Measurements from ENCODE around the gene ACTR1B. TPM values are rescaled to one million over a fixed set of nuclear protein-coding genes. Genes with fewer than 3 reads are reported as not detected.
A peak's percentile ranks its signal among the peaks of the same experiment; 100 is the strongest.

Gene ACTR1B
- total and polyA plus RNA-seq, 4 donors = 36.4 to 80.0 (median 61.9) TPM

- TF ChIP-seq CTCF (IDR thresholded peaks at IDR 0.05; ENCODE audit: control extremely low read depth, extremely low read depth) = no peak
- WGBS, 2 donors = 95 to 98% methylated on average over 7 of the region's 7 CpGs
- DNase-seq (no peak), ATAC-seq (ENCODE audit: insufficient read depth, low FRiP score) (no peak)
- peaks cover 0 to 2% (median 0%) of the 10 kb centered on the region in 4 donors for H3K9me3 ChIP-seq (ENCODE audit: control insufficient read depth in 4 of 4, insufficient read depth in 3 of 4, low read length in 3 of 4)
- H3K27ac ChIP-seq (ENCODE audit: low read depth in 1 of 2, low read length in 1 of 2) = no peak overlapping the region
- no peaks in the 10 kb centered on the region for H3K36me3 ChIP-seq (ENCODE audit: control insufficient read depth in 4 of 4, insufficient read depth in 4 of 4, low read length in 4 of 4)
- no peak overlapping the region for H3K4me3 ChIP-seq
- no peak overlapping the region for H3K9ac ChIP-seq (ENCODE audit: insufficient read depth in 1 of 2, low read length in 2 of 2)
- no peaks in the 10 kb centered on the region for H3K27me3 ChIP-seq (ENCODE audit: control insufficient read depth in 3 of 3, insufficient read depth in 3 of 3, low read length in 2 of 3)
- no peaks in the 10 kb centered on the region for H3K4me1 ChIP-seq (ENCODE audit: control insufficient read depth in 5 of 5, insufficient read depth in 5 of 5, low read length in 5 of 5)
Measured at GRCh38 chr2:97671526-97671925, 7.7 kb upstream of the ACTR1B start.

- Histone ChIP-seq H3K27ac (ENCODE audit: low read depth in 1 of 2, low read length in 1 of 2) (no peak overlapping the region), H3K9ac (ENCODE audit: insufficient read depth in 1 of 2, low read length in 2 of 2) (no peak overlapping the region), H3K9me3 (ENCODE audit: control insufficient read depth in 4 of 4, insufficient read depth in 3 of 4, low read length in 3 of 4) (peaks cover 0 to 2% (median 0%) of the 10 kb centered on the region in 4 donors), H3K4me1 (ENCODE audit: control insufficient read depth in 5 of 5, insufficient read depth in 5 of 5, low read length in 5 of 5) (no peaks in the 10 kb centered on the region), H3K27me3 (ENCODE audit: control insufficient read depth in 3 of 3, insufficient read depth in 3 of 3, low read length in 2 of 3) (no peaks in the 10 kb centered on the region), H3K36me3 (ENCODE audit: control insufficient read depth in 4 of 4, insufficient read depth in 4 of 4, low read length in 4 of 4) (no peaks in the 10 kb centered on the region), H3K4me3 (no peak overlapping the region)
- TF ChIP-seq CTCF (IDR thresholded peaks at IDR 0.05; ENCODE audit: control extremely low read depth, extremely low read depth) = no peak
- no peak for ATAC-seq (ENCODE audit: insufficient read depth, low FRiP score)
- no peak for DNase-seq
- WGBS, 2 donors = 100% methylated on average over 1 of the region's 1 CpG
Measured at GRCh38 chr2:97670471-97670870, 6.6 kb upstream of the ACTR1B start.

GRCh38 chr2:97669448-97669847, 5.6 kb upstream of the ACTR1B start, which contains the start of gene C2orf92:
Gene C2orf92 (plus strand): TSS chr2:97669713. CDS start chr2:97669789, 76 bp downstream.
- H3K9ac ChIP-seq (ENCODE audit: insufficient read depth in 1 of 2, low read length in 2 of 2) = no peak within 1 kb of the TSS
- H3K27ac ChIP-seq (ENCODE audit: low read depth in 1 of 2, low read length in 1 of 2) = no peak within 1 kb of the TSS
- WGBS, 2 donors = 94 to 96% methylated on average over 6 of the region's 6 CpGs
- no peaks in the 10 kb centered on the region for H3K27me3 ChIP-seq (ENCODE audit: control insufficient read depth in 3 of 3, insufficient read depth in 3 of 3, low read length in 2 of 3)
- H3K36me3 ChIP-seq (ENCODE audit: control insufficient read depth in 4 of 4, insufficient read depth in 4 of 4, low read length in 4 of 4) = no peaks in the 10 kb centered on the region
- no peak within 1 kb of the TSS for H3K4me3 ChIP-seq
- H3K4me1 ChIP-seq (ENCODE audit: control insufficient read depth in 5 of 5, insufficient read depth in 5 of 5, low read length in 5 of 5) = peaks cover 0 to 2% (median 0%) of the 10 kb centered on the region in 5 donors
- no peak for ATAC-seq (ENCODE audit: insufficient read depth, low FRiP score)
- H3K9me3 ChIP-seq (ENCODE audit: control insufficient read depth in 4 of 4, insufficient read depth in 3 of 4, low read length in 3 of 4) = peaks cover 0 to 2% (median 0%) of the 10 kb centered on the region in 4 donors
- TF ChIP-seq CTCF (IDR thresholded peaks at IDR 0.05; ENCODE audit: control extremely low read depth, extremely low read depth) = no peak
- DNase-seq = no peak

- Histone ChIP-seq H3K27me3 (ENCODE audit: control insufficient read depth in 3 of 3, insufficient read depth in 3 of 3, low read length in 2 of 3) (no peaks in the 10 kb centered on the region), H3K4me3 (peak overlapping the region; percentile 39), H3K27ac (ENCODE audit: low read depth in 1 of 2, low read length in 1 of 2) (peak overlapping the region; percentile 94 to 97), H3K9ac (ENCODE audit: insufficient read depth in 1 of 2, low read length in 2 of 2) (peak overlapping the region; percentile 75 to 90), H3K4me1 (ENCODE audit: control insufficient read depth in 5 of 5, insufficient read depth in 5 of 5, low read length in 5 of 5) (peaks cover 3 to 12% (median 7%) of the 10 kb centered on the region in 5 donors), H3K36me3 (ENCODE audit: control insufficient read depth in 4 of 4, insufficient read depth in 4 of 4, low read length in 4 of 4) (peaks cover 0 to 5% (median 1%) of the 10 kb centered on the region in 4 donors), H3K9me3 (ENCODE audit: control insufficient read depth in 4 of 4, insufficient read depth in 3 of 4, low read length in 3 of 4) (no peaks in the 10 kb centered on the region)
- DNase-seq (no peak), ATAC-seq (ENCODE audit: insufficient read depth, low FRiP score) (no peak)
- TF ChIP-seq CTCF (IDR thresholded peaks at IDR 0.05; ENCODE audit: control extremely low read depth, extremely low read depth) = no peak
- WGBS, 2 donors = 6% methylated on average over 21 of the region's 21 CpGs
Measured at GRCh38 chr2:97664636-97664970, 759 bp upstream of the ACTR1B start.

Data from lung (tissue), 12 donors.